A673 (cell line): ENCODE results near the gene USP16.

Source experiments
- EZH2 ChIP-seq: fragments of 200-600 bp; sonication (generic); IDR thresholded peaks from 2 replicates; pipeline ENCODE4 v1.6.1; 2017; ENCODE audit warnings: borderline replicate concordance, low read depth, mild to moderate bottlenecking, mixed read lengths, antibody characterized with exemption, low read length; ENCODE audit not compliant: poor library complexity, severe bottlenecking
- TF ChIP-seq, protein P1 (sequence below): fragments of 300-800, 200-600 bp; sonication (generic); conservative IDR thresholded peaks from 2 replicates; pipeline ENCODE4 v1.5.1; 2017; ENCODE audit warnings: low read depth, mild to moderate bottlenecking, antibody characterized with exemption, low read length, moderate library complexity, mixed read lengths

DNA sequence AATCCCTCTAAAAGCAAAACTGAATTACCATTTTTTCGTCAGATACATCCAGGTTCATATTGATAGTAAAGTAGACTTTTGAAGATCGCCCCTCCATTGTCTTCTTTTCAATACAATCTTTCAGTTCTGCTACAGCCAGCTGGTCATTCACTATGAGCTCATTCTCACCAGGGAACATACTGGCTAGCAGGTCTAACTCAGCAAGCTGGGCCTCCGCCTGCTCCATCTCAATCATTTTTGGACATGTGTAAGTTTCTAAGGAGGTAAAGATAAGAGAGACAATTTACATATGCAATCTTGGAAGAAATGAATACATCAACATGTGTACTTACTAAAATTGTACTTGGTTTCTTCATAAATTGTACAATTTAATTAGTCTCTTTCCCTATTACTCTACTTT is 16.1 kb upstream of the USP16 start:
- TF ChIP-seq, protein P1, sequence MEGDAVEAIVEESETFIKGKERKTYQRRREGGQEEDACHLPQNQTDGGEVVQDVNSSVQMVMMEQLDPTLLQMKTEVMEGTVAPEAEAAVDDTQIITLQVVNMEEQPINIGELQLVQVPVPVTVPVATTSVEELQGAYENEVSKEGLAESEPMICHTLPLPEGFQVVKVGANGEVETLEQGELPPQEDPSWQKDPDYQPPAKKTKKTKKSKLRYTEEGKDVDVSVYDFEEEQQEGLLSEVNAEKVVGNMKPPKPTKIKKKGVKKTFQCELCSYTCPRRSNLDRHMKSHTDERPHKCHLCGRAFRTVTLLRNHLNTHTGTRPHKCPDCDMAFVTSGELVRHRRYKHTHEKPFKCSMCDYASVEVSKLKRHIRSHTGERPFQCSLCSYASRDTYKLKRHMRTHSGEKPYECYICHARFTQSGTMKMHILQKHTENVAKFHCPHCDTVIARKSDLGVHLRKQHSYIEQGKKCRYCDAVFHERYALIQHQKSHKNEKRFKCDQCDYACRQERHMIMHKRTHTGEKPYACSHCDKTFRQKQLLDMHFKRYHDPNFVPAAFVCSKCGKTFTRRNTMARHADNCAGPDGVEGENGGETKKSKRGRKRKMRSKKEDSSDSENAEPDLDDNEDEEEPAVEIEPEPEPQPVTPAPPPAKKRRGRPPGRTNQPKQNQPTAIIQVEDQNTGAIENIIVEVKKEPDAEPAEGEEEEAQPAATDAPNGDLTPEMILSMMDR: no peak
- TF ChIP-seq EZH2: no peak
